K562 (cell line): Measurements from ENCODE around the gene RESF1. TPM values are rescaled to one million over a fixed set of nuclear protein-coding genes. Genes with fewer than 3 reads are reported as not detected.

Source experiments
- ADNP ChIP-seq: fragments of 200-800 bp; sonication (Bioruptor generic); IDR thresholded peaks from 2 replicates; pipeline ENCODE4 v1.6.1; 2016; ENCODE audit warnings: missing genetic modification characterization, missing compliant biosample characterization
- CC2D1A ChIP-seq: fragments of 450-650 bp; IDR thresholded peaks from 2 replicates; pipeline ENCODE4 v1.6.1; 2017; ENCODE audit warnings: mild to moderate bottlenecking
- ELF1 ChIP-seq: fragments of 200-800 bp; sonication (Bioruptor generic); IDR thresholded peaks from 2 replicates; pipeline ENCODE4 v1.6.1; 2016; ENCODE audit warnings: missing genetic modification characterization, missing compliant biosample characterization
- FOXJ2 ChIP-seq: fragments of 200-800 bp; sonication (Bioruptor generic); IDR thresholded peaks from 2 replicates; pipeline ENCODE4 v1.6.1; 2016; ENCODE audit warnings: missing genetic modification characterization, missing compliant biosample characterization
- HMBOX1 ChIP-seq: sonication (generic); IDR thresholded peaks from 2 replicates; pipeline ENCODE4 v1.6.1; 2016
- HOXB6 ChIP-seq: fragments of 250-450 bp; sonication (Bioruptor Pico); IDR thresholded peaks from 2 replicates; pipeline ENCODE4 v1.5.1; 2022; ENCODE audit warnings: mild to moderate bottlenecking, borderline replicate concordance
- KDM4B ChIP-seq, 2 experiments: fragments of 450-650 bp in 1 of 2; sonication (generic) in 1 of 2; IDR thresholded peaks; 2 replicates each; pipeline ENCODE4 v1.6.1; 2016 to 2017; ENCODE audit warnings: borderline replicate concordance in 2 of 2, antibody characterized with exemption in 1 of 2, low read depth in 1 of 2, mild to moderate bottlenecking in 1 of 2
- LEF1 ChIP-seq: fragments of 450-650 bp; IDR thresholded peaks from 2 replicates; pipeline ENCODE4 v1.6.1; 2016; ENCODE audit warnings: mild to moderate bottlenecking
- SMARCA4 ChIP-seq: fragments of 450-650 bp; IDR thresholded peaks from 2 replicates; pipeline ENCODE4 v1.6.1; 2016
- TOE1 ChIP-seq, 2 experiments: fragments of 450-650 bp in 1 of 2; sonication (generic) in 1 of 2; formaldehyde crosslinking in 1 of 2; IDR thresholded peaks; 2 replicates each; pipeline versions ENCODE4 v1.7.1 to v1.8.0; 2016 to 2022; ENCODE audit warnings: borderline replicate concordance in 2 of 2, mild to moderate bottlenecking in 2 of 2, antibody characterized with exemption in 1 of 2, inconsistent platforms in 1 of 2, low read depth in 1 of 2, missing genetic modification reagents in 1 of 2, moderate library complexity in 1 of 2
- TSC22D4 ChIP-seq: fragments of 450-650 bp; IDR thresholded peaks from 2 replicates; pipeline ENCODE4 v1.6.1; 2016; ENCODE audit warnings: missing genetic modification characterization, missing biosample characterization, control low read depth
- USF1 ChIP-seq: sonication (generic); formaldehyde crosslinking; IDR thresholded peaks from 2 replicates; pipeline ENCODE4 v1.9.0; 2022; ENCODE audit warnings: mild to moderate bottlenecking, missing genetic modification reagents
- VEZF1 ChIP-seq: fragments of 200-800 bp; sonication (Bioruptor generic); IDR thresholded peaks from 2 replicates; pipeline ENCODE4 v1.6.1; 2017; ENCODE audit warnings: missing genetic modification characterization, missing compliant biosample characterization
- ZFPM2 ChIP-seq: fragments of 250-450 bp; sonication (Bioruptor Pico); IDR thresholded peaks from 2 replicates; pipeline ENCODE4 v1.5.1; 2022; ENCODE audit warnings: mild to moderate bottlenecking
- ZNF174 ChIP-seq: fragments of 250-450 bp; sonication (Bioruptor Pico); IDR thresholded peaks from 2 replicates; pipeline ENCODE4 v1.4.0; 2020; ENCODE audit warnings: mild to moderate bottlenecking
- ZNF212 ChIP-seq: fragments of 450-650 bp; formaldehyde crosslinking; IDR thresholded peaks from 2 replicates; pipeline ENCODE4 v1.4.0; 2020; ENCODE audit warnings: mild to moderate bottlenecking
- ZNF263 ChIP-seq: sonication (generic); formaldehyde crosslinking; IDR thresholded peaks from 2 replicates; pipeline ENCODE4 v1.8.0; 2022; ENCODE audit warnings: mild to moderate bottlenecking, missing genetic modification reagents, borderline replicate concordance
- ZNF316 ChIP-seq: fragments of 450-650 bp; IDR thresholded peaks from 2 replicates; pipeline ENCODE4 v1.6.1; 2016
- ZNF324 ChIP-seq: fragments of 250-450 bp; sonication (Bioruptor Pico); IDR thresholded peaks from 2 replicates; pipeline ENCODE4 v1.4.0; 2020; ENCODE audit warnings: mild to moderate bottlenecking
- ZNF584 ChIP-seq: fragments of 200-800 bp; sonication (Bioruptor generic); IDR thresholded peaks from 2 replicates; pipeline ENCODE4 v1.6.1; 2016; ENCODE audit warnings: low read depth, mild to moderate bottlenecking, missing genetic modification characterization, missing compliant biosample characterization
- ZNF589 ChIP-seq: fragments of 200-800 bp; sonication (Bioruptor generic); IDR thresholded peaks from 2 replicates; pipeline ENCODE4 v1.6.1; 2016; ENCODE audit warnings: low read depth, missing genetic modification characterization, missing compliant biosample characterization
- ZNF699 ChIP-seq: fragments of 250-450 bp; sonication (Bioruptor Pico); IDR thresholded peaks from 2 replicates; pipeline ENCODE4 v1.8.0; 2021; ENCODE audit warnings: mild to moderate bottlenecking, moderate library complexity; ENCODE audit not compliant: insufficient replicate concordance
- ZNF766 ChIP-seq: fragments of 200-800 bp; sonication (Bioruptor generic); conservative IDR thresholded peaks from 2 replicates; pipeline ENCODE4 v1.6.1; 2016; ENCODE audit warnings: missing genetic modification characterization, missing compliant biosample characterization
- polyA plus RNA-seq, 8 experiments: library from polyadenylated mRNA; depleted of rRNA in 4 of 8; stranded (reverse) in 5 of 8; unstranded in 3 of 8; fragments of >200 nt; fragmentation: Nextera tagmentation in 2 of 8; fragmentation: Illumina TruSeq in 1 of 8; extraction: Ambion mirVana in 2 of 8; extraction: Trizol in 1 of 8; gene quantifications; 2 replicates each; pipeline versions ENCODE4 v1.2.1 to v1.2.3, GENCODE V29; 2011 to 2014; ENCODE audit warnings: inconsistent platforms in 1 of 8, missing spikeins in 1 of 8
- total RNA-seq, 7 experiments: library from RNA; depleted of rRNA in 6 of 7; stranded (reverse); fragments of >200 nt in 6 of 7; fragmentation: Illumina TruSeq in 2 of 7; extraction: Trizol in 2 of 7; gene quantifications; 2 replicates each; pipeline versions ENCODE4 v1.2.1 to v1.2.3, GENCODE V29; 2011 to 2021; ENCODE audit warnings: low replicate concordance in 1 of 7
- TF ChIP-seq, protein P1 (sequence below): fragments of 450-650 bp; IDR thresholded peaks from 2 replicates; pipeline ENCODE4 v1.6.1; 2017; ENCODE audit warnings: antibody characterized with exemption

Gene RESF1
- total and polyA plus RNA-seq, 9 of the 15 experiments (the other 6 are each of a cell fraction or from before 2014, with no cell fraction given) = 21.5 to 121 (median 53.6) TPM

DNA sequence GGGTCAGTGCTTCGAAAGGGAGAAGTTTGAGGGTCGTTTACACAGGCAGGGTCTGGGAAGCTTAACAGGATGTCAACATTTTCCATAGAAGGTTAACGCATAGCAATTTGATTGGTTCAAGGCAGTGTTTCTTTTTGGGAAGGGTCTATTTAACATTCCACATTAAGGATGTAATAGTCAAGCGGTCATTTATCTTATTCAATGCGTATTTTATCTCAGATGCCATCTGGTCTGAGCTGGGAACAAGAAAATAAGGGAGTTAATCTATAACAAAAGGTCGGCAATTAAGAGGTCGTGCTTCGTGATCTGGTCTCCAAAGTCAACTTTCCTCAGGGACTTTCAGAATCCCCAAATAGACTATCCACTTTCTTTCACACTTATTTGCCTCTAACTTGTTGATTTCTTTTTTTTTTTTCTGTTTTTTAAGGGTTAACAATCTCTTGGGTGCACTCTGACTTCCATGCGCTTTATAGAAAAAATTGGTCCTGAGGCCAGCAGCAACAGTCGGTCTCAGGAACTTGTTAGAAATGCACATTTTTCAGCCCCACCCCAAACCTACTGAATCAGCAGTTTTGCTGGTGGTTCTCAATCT is 550 bp upstream of the RESF1 start (continued):
- TF ChIP-seq ZNF316 = peak; percentile 100
- TF ChIP-seq LEF1 = no peak
- TF ChIP-seq ADNP = no peak
- no peak for TF ChIP-seq ZNF584 (CRISPR knock-in tag)
- TF ChIP-seq, protein P1, sequence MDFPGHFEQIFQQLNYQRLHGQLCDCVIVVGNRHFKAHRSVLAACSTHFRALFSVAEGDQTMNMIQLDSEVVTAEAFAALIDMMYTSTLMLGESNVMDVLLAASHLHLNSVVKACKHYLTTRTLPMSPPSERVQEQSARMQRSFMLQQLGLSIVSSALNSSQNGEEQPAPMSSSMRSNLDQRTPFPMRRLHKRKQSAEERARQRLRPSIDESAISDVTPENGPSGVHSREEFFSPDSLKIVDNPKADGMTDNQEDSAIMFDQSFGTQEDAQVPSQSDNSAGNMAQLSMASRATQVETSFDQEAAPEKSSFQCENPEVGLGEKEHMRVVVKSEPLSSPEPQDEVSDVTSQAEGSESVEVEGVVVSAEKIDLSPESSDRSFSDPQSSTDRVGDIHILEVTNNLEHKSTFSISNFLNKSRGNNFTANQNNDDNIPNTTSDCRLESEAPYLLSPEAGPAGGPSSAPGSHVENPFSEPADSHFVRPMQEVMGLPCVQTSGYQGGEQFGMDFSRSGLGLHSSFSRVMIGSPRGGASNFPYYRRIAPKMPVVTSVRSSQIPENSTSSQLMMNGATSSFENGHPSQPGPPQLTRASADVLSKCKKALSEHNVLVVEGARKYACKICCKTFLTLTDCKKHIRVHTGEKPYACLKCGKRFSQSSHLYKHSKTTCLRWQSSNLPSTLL = no peak
- no peak for TF ChIP-seq TOE1 (IDR thresholded peaks at IDR 0.05; ENCODE audit: borderline replicate concordance)
- no peak for TF ChIP-seq TOE1 (CRISPR knock-in tag; IDR thresholded peaks at IDR 0.05; ENCODE audit: borderline replicate concordance, low read depth)
- no peak for TF ChIP-seq ZFPM2 (CRISPR knock-in tag)
- TF ChIP-seq CC2D1A = no peak
- TF ChIP-seq KDM4B (IDR thresholded peaks at IDR 0.05; ENCODE audit: borderline replicate concordance in 2 of 2, low read depth in 1 of 2) = no peak
- no peak for TF ChIP-seq ZNF174 (CRISPR knock-in tag)
- TF ChIP-seq ZNF699 = no peak
- TF ChIP-seq ZNF766 (CRISPR knock-in tag) = no peak
- no peak for TF ChIP-seq TSC22D4 (tag)
- 0 out of 2 replicates have a peak, but pooled peaks have one; percentile 29 for TF ChIP-seq HMBOX1
- TF ChIP-seq ZNF589 (CRISPR knock-in tag) = 0 out of 2 replicates have a peak, but pooled peaks have one; percentile 22
- TF ChIP-seq USF1 (CRISPR knock-in tag) = no peak
- no peak for TF ChIP-seq ZNF324 (CRISPR knock-in tag)
- no peak for TF ChIP-seq ZNF212 (CRISPR knock-in tag)
- no peak for TF ChIP-seq ELF1 (tag)
- TF ChIP-seq SMARCA4 = peak; percentile 72
- TF ChIP-seq FOXJ2 = no peak
- TF ChIP-seq VEZF1 = no peak
- no peak for TF ChIP-seq ZNF263 (CRISPR knock-in tag)
- TF ChIP-seq HOXB6 (CRISPR knock-in tag) = no peak
